Activated naive CD4-positive, alpha-beta T cell treated with anti-CD3 and anti-CD28 coated beads for 36 hours (primary cell): ENCODE results near the gene PCBD1. TPM values are rescaled to one million over a fixed set of nuclear protein-coding genes. Genes with fewer than 3 reads are reported as not detected.

Experiments used
- CTCF ChIA-PET: fragments of 350-600 bp; sonication (Branson Sonifier 250); formaldehyde crosslinking; loops from one replicate; lab custom pipeline; 2021; ENCODE audit warnings: antibody characterized with exemption; lab: Charles Lee
- DNase-seq: peaks from one replicate; pipeline ENCODE4 v3.0.0-alpha.2; 2020
- H3K27ac Mint-ChIP-seq: one replicate; pipeline ENCODE4 v1.8.0; 2021; ENCODE audit warnings: mild to moderate bottlenecking, mixed read lengths
- H3K27me3 Mint-ChIP-seq: one replicate; pipeline ENCODE4 v1.8.0; 2021; ENCODE audit warnings: low read depth, mixed read lengths
- H3K36me3 Mint-ChIP-seq: one replicate; pipeline ENCODE4 v1.8.0; 2021; ENCODE audit warnings: low read depth, mixed read lengths
- H3K4me1 Mint-ChIP-seq: one replicate; pipeline ENCODE4 v1.8.0; 2021; ENCODE audit warnings: low read depth, mixed read lengths
- H3K4me3 Mint-ChIP-seq: one replicate; pipeline ENCODE4 v1.8.0; 2021; ENCODE audit warnings: mild to moderate bottlenecking, moderate library complexity, mixed read lengths
- H3K9me3 Mint-ChIP-seq: one replicate; pipeline ENCODE4 v1.8.0; 2021; ENCODE audit warnings: mixed read lengths
- intact Hi-C: fragments of 100-400 bp; cut with micrococcal nuclease; formaldehyde crosslinking; loops from one replicate; pipeline ENCODE4 v1.15.1; 2023
- total RNA-seq, 2 experiments: library from RNA; stranded (reverse); gene quantifications; one replicate each; pipeline ENCODE4 v1.2.3, GENCODE V29; 2021

PCBD1 gene
- total RNA-seq, 2 experiments from 2014 or later, result 33.0 to 37.2 TPM

- Mint-ChIP-seq H3K4me1 (peaks cover 51% of the 10 kb centered on the region), H3K27me3 (no peaks in the 10 kb centered on the region), H3K36me3 (peaks cover 30% of the 10 kb centered on the region), H3K9me3 (peaks cover 2% of the 10 kb centered on the region), H3K4me3 (no peak overlapping the region), H3K27ac (peak overlapping the region; percentile 57)
- CTCF ChIA-PET, result no interaction called here
- DNase-seq, result no peak
- intact Hi-C loops, result loop anchor here (1.0 to 2.0 kb wide), 3 partner anchors 12 to 17 kb away; no protein-coding TSS in a partner anchor
Observed at GRCh38 chr10:70833601-70834000, 54.8 kb downstream of the PCBD1 start.

Other genes with a start within 250 kb of the PCBD1 start
- not detected for gene ADAMTS14, start 216.1 kb downstream of the PCBD1 start, total RNA-seq
- gene TBATA, start 103.2 kb downstream of the PCBD1 start, total RNA-seq, result not detected
- gene SGPL1, start 72.6 kb downstream of the PCBD1 start, total RNA-seq, result 10 to 100 TPM; 14.8 to 17.2 TPM